ENCODE measurements around the gene CAMK1D.

CAMK1D gene

DNA sequence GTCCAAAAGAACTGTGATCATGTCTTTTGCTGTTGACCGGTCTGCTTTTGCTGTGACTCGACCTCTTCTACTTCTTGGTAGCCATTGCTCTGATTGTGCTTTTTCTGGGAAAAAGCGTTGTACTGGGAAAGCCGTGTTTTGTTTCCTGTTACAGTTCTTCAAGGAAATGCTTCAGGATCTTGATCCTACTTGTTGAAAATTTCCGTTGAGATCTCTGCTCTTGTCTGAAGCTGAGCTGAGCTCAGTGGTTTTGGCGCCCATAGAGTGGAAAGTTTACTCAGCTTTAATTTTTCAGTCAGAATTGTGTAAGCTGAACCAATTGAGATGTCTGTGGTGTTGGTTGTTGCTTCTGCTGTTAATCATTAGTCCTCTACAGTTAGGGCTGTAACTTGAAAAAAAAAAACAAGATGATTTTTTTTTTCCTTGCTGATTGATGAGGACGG, 349.9 kb downstream of the CAMK1D start:
- Histone ChIP-seq H3K9me2 (replicated peaks; ENCODE audit: control insufficient read depth, low read length) (no peaks in the 10 kb centered on the region), H3K4me1 (ENCODE audit: control insufficient read depth, low read length) (no peaks in the 10 kb centered on the region), H3K36me3 (ENCODE audit: control insufficient read depth, low read length) (no peaks in the 10 kb centered on the region; the same call in 1 of the 2 replicates), H3K9me3 (ENCODE audit: control insufficient read depth, insufficient read depth, low read length) (no peaks in the 10 kb centered on the region), H3K27ac (ENCODE audit: low read depth, low read length) (no peak overlapping the region), H3K79me2 (ENCODE audit: control insufficient read depth, low read length) (no peaks in the 10 kb centered on the region), H3F3A (ENCODE audit: control insufficient read depth, insufficient read depth) (no peaks in the 10 kb centered on the region), H4K20me1 (ENCODE audit: control insufficient read depth, insufficient read depth, low read depth, low read length) (peaks cover 9% of the 10 kb centered on the region; the same call in 1 of the 2 replicates), H3K27me3 (ENCODE audit: control insufficient read depth, low read length) (no peaks in the 10 kb centered on the region), H3K4me3 (ENCODE audit: low read length) (no peak overlapping the region), H3K4me2 (ENCODE audit: low read length) (no peak overlapping the region)
- TF ChIP-seq EZH2phosphoT487 (IDR thresholded peaks at IDR 0.05; ENCODE audit: borderline replicate concordance, low read length): no peak
- TF ChIP-seq CTCF (IDR thresholded peaks at IDR 0.05; ENCODE audit: low read depth, low read length, poor library complexity, severe bottlenecking): no peak

GRCh38 chr10:12699781-12700556, 350.6 kb downstream of the CAMK1D start:
- H3K27me3 ChIP-seq (ENCODE audit: control insufficient read depth, low read length): no peaks in the 10 kb centered on the region
- no peak overlapping the region for H3K4me3 ChIP-seq (ENCODE audit: low read length)
- no peaks in the 10 kb centered on the region for H3K4me1 ChIP-seq (ENCODE audit: control insufficient read depth, low read length)
- H3K9me3 ChIP-seq (ENCODE audit: control insufficient read depth, insufficient read depth, low read length): no peaks in the 10 kb centered on the region
- TF ChIP-seq CTCF (IDR thresholded peaks at IDR 0.05; ENCODE audit: low read depth, low read length, poor library complexity, severe bottlenecking) (no peak), EZH2phosphoT487 (IDR thresholded peaks at IDR 0.05; ENCODE audit: borderline replicate concordance, low read length) (no peak)
- no peak overlapping the region for H3K27ac ChIP-seq (ENCODE audit: low read depth, low read length)
- no peaks in the 10 kb centered on the region for H3F3A ChIP-seq (ENCODE audit: control insufficient read depth, insufficient read depth)
- H3K9me2 ChIP-seq (replicated peaks; ENCODE audit: control insufficient read depth, low read length): no peaks in the 10 kb centered on the region
- H4K20me1 ChIP-seq (ENCODE audit: control insufficient read depth, insufficient read depth, low read depth, low read length): peaks cover 9% of the 10 kb centered on the region; the same call in 1 of the 2 replicates
- H3K79me2 ChIP-seq (ENCODE audit: control insufficient read depth, low read length): no peaks in the 10 kb centered on the region
- H3K4me2 ChIP-seq (ENCODE audit: low read length): no peak overlapping the region
- H3K36me3 ChIP-seq (ENCODE audit: control insufficient read depth, low read length): no peaks in the 10 kb centered on the region; the same call in 1 of the 2 replicates

DNA sequence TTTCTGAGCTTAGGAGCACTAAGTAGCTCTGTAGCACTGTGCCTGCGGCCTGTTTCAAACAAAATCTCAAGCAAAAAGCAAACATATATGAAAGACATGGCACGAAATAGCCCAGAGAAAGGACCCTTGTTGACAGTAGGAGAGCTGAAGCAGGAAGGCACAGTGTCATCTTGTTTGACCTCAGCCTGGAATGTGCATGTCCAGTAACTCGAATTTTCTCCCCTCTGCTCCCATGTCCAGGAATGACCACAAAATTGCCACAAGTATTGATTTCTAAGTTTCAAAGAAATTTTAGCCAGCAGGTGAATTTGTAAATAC, 351.2 kb downstream of the CAMK1D start:
- H3F3A ChIP-seq (ENCODE audit: control insufficient read depth, insufficient read depth): no peaks in the 10 kb centered on the region
- no peak overlapping the region for H3K4me2 ChIP-seq (ENCODE audit: low read length)
- no peak overlapping the region for H3K4me3 ChIP-seq (ENCODE audit: low read length)
- H3K79me2 ChIP-seq (ENCODE audit: control insufficient read depth, low read length): no peaks in the 10 kb centered on the region
- H3K27me3 ChIP-seq (ENCODE audit: control insufficient read depth, low read length): no peaks in the 10 kb centered on the region
- H3K27ac ChIP-seq (ENCODE audit: low read depth, low read length): no peak overlapping the region
- no peaks in the 10 kb centered on the region for H3K9me3 ChIP-seq (ENCODE audit: control insufficient read depth, insufficient read depth, low read length)
- no peaks in the 10 kb centered on the region for H3K4me1 ChIP-seq (ENCODE audit: control insufficient read depth, low read length)
- H4K20me1 ChIP-seq (ENCODE audit: control insufficient read depth, insufficient read depth, low read depth, low read length): 0 out of 2 replicates have a peak, but pooled peaks cover 6% of the 10 kb centered on the region
- H3K9me2 ChIP-seq (replicated peaks; ENCODE audit: control insufficient read depth, low read length): no peaks in the 10 kb centered on the region
- no peak for TF ChIP-seq EZH2phosphoT487 (IDR thresholded peaks at IDR 0.05; ENCODE audit: borderline replicate concordance, low read length)
- no peaks in the 10 kb centered on the region; the same call in 1 of the 2 replicates for H3K36me3 ChIP-seq (ENCODE audit: control insufficient read depth, low read length)

DNA sequence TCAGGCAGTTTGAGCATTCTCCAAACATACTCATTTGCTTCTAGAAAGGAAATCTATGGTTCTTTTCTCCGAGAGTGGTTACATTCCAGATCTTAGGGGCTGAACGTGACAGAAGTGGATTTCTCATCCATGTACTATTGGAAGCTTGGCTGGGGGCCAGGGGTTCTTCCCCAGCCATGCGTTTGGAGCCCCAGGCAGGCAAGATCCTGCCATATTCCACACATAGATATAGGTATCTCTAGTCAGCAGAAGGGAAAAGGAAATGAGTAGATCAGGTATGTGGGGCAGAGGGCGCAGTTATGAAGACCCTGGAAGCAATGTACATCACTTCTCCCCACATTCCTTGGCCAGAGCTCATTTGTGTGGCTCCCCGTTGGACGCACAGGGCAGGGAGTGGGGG, 352.3 kb downstream of the CAMK1D start:
- no peaks in the 10 kb centered on the region for H3F3A ChIP-seq (ENCODE audit: control insufficient read depth, insufficient read depth)
- no peak overlapping the region for H3K27ac ChIP-seq (ENCODE audit: low read depth, low read length)
- no peak for TF ChIP-seq CTCF (IDR thresholded peaks at IDR 0.05; ENCODE audit: low read depth, low read length, poor library complexity, severe bottlenecking)
- H3K36me3 ChIP-seq (ENCODE audit: control insufficient read depth, low read length): no peaks in the 10 kb centered on the region; the same call in 1 of the 2 replicates
- H3K9me3 ChIP-seq (ENCODE audit: control insufficient read depth, insufficient read depth, low read length): no peaks in the 10 kb centered on the region
- H3K4me1 ChIP-seq (ENCODE audit: control insufficient read depth, low read length): no peaks in the 10 kb centered on the region
- no peaks in the 10 kb centered on the region for H3K27me3 ChIP-seq (ENCODE audit: control insufficient read depth, low read length)
- H4K20me1 ChIP-seq (ENCODE audit: control insufficient read depth, insufficient read depth, low read depth, low read length): 0 out of 2 replicates have a peak, but pooled peaks cover 6% of the 10 kb centered on the region
- no peak overlapping the region for H3K4me2 ChIP-seq (ENCODE audit: low read length)
- no peak overlapping the region for H3K4me3 ChIP-seq (ENCODE audit: low read length)
- no peaks in the 10 kb centered on the region for H3K79me2 ChIP-seq (ENCODE audit: control insufficient read depth, low read length)
- no peaks in the 10 kb centered on the region for H3K9me2 ChIP-seq (replicated peaks; ENCODE audit: control insufficient read depth, low read length)

All from DOHH2 (cell line).